Urinary bladder (tissue), 4 donors: Measurements from ENCODE around the gene BCAS3. TPM values are rescaled to one million over a fixed set of nuclear protein-coding genes. Genes with fewer than 3 reads are reported as not detected.

Source experiments
- DNase-seq: peaks from one replicate; pipeline ENCODE4 v3.0.0-alpha.2; 2015; ENCODE audit errors: extremely low spot score
- H3K27ac ChIP-seq: one replicate; pipeline ENCODE4 v1.5.1; 2013; ENCODE audit warnings: low read depth, mild to moderate bottlenecking, moderate library complexity
- H3K36me3 ChIP-seq: one replicate; pipeline ENCODE4 v1.6.1; 2013; ENCODE audit warnings: mild to moderate bottlenecking, moderate library complexity; ENCODE audit not compliant: insufficient read depth
- H3K4me1 ChIP-seq: one replicate; pipeline ENCODE4 v1.6.1; 2013; ENCODE audit warnings: mild to moderate bottlenecking, moderate library complexity; ENCODE audit not compliant: insufficient read depth
- H3K4me3 ChIP-seq: one replicate; pipeline ENCODE4 v1.5.1; 2013; ENCODE audit warnings: low read depth, low read length
- WGBS: extraction: QIAGEN DNeasy Blood & Tissue Kit; methylation state at CpG from one replicate; pipeline ENCODE4 v1.1.7; 2013; 5-methylcytosine and 5-hydroxymethylcytosine counted together
- polyA plus RNA-seq: library from polyadenylated mRNA; stranded (reverse); fragments of 200-250 nt; gene quantifications from one replicate; pipeline ENCODE4 v1.2.3, GENCODE V29; 2013
- total RNA-seq: library from RNA; depleted of rRNA; stranded (reverse); fragments of >200 nt; gene quantifications from one replicate; pipeline ENCODE4 v1.2.3, GENCODE V29; 2014
- donor health status: healthy with polysubstance abuse.
- donor health status: healthy.

The BCAS3 gene
- total and polyA plus RNA-seq, 2 donors: 17.6 to 72.4 TPM

- no peaks in the 10 kb centered on the region for H3K36me3 ChIP-seq
- peak overlapping the region; percentile 56 for H3K27ac ChIP-seq
- DNase-seq: no peak
- peaks cover 1% of the 10 kb centered on the region for H3K4me1 ChIP-seq
- H3K4me3 ChIP-seq: no peak overlapping the region
- WGBS: 89% methylated on average over 4 of the region's 4 CpGs
Measured at GRCh38 chr17:61217878-61218437, 540.3 kb downstream of the BCAS3 start.

GRCh38 chr17:61218438-61218837 is 540.8 kb downstream of the BCAS3 start:
- Histone ChIP-seq H3K4me1 (peaks cover 1% of the 10 kb centered on the region), H3K36me3 (no peaks in the 10 kb centered on the region), H3K27ac (no peak overlapping the region), H3K4me3 (no peak overlapping the region)
- WGBS: 96% methylated on average over 1 of the region's 1 CpG
- DNase-seq: no peak

DNA sequence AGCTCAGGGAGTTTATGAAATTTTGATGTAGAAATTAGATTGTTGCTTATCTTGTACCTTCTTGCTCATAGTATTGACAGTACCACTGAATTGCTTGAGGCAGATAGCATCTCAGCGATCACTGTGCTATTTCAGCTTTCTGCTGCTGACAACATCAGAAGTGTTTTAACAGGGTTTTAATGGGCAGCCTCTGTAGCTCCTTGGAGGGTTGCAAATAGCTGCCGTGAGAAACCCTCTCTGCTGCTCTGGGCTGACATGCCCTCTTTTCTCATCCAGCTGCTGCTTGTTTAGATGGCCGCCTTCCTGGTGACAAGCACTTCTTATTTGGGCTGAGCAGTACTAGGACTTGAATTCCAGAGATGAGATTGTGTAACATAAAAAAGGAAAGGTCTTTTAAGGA is 541.8 kb downstream of the BCAS3 start:
- 26% methylated on average over 3 of the region's 3 CpGs for WGBS

GRCh38 chr17:61221181-61221580 is 543.5 kb downstream of the BCAS3 start:
- no peak overlapping the region for H3K4me3 ChIP-seq
- 77% methylated on average over 1 of the region's 1 CpG for WGBS
- H3K27ac ChIP-seq: no peak overlapping the region

More for the DNA sequence above, 541.8 kb downstream of the BCAS3 start:
- no peaks in the 10 kb centered on the region for H3K36me3 ChIP-seq
- H3K4me1 ChIP-seq: peaks cover 1% of the 10 kb centered on the region
- no peak for DNase-seq
- no peak overlapping the region for H3K4me3 ChIP-seq
- no peak overlapping the region for H3K27ac ChIP-seq

GRCh38 chr17:61221597-61222471 is 544.2 kb downstream of the BCAS3 start:
- H3K4me3 ChIP-seq: no peak overlapping the region
- H3K27ac ChIP-seq: no peak overlapping the region
- no peaks in the 10 kb centered on the region for H3K36me3 ChIP-seq
- 91% methylated on average over 8 of the region's 8 CpGs for WGBS
- H3K4me1 ChIP-seq: peaks cover 1% of the 10 kb centered on the region
- no peak for DNase-seq

More at GRCh38 chr17:61221181-61221580, 543.5 kb downstream of the BCAS3 start:
- Histone ChIP-seq H3K4me1 (peaks cover 1% of the 10 kb centered on the region), H3K36me3 (no peaks in the 10 kb centered on the region)
- DNase-seq: no peak

DNA sequence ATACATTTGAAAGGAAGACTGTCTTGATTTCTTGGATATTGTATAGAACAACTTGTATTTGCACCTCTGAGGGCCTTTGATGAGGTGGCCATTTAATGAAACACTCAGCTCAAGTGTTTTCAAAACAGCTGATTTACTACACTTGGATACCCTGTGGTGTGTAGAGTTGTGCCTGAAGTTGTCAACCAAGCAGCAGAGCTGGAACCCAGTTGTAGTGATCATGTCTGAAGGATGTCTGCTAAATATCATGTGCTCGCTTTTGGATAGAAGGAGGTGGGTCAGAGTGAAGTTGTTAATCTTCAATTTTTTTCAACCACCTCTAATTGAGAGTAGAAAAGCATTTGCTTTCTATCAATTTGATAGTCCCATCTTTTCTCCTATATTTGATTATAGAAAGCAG is 546.1 kb downstream of the BCAS3 start:
- 97% methylated on average over 1 of the region's 1 CpG for WGBS
- Histone ChIP-seq H3K36me3 (no peaks in the 10 kb centered on the region), H3K4me1 (peaks cover 1% of the 10 kb centered on the region), H3K27ac (no peak overlapping the region), H3K4me3 (no peak overlapping the region)
- no peak for DNase-seq

DNA sequence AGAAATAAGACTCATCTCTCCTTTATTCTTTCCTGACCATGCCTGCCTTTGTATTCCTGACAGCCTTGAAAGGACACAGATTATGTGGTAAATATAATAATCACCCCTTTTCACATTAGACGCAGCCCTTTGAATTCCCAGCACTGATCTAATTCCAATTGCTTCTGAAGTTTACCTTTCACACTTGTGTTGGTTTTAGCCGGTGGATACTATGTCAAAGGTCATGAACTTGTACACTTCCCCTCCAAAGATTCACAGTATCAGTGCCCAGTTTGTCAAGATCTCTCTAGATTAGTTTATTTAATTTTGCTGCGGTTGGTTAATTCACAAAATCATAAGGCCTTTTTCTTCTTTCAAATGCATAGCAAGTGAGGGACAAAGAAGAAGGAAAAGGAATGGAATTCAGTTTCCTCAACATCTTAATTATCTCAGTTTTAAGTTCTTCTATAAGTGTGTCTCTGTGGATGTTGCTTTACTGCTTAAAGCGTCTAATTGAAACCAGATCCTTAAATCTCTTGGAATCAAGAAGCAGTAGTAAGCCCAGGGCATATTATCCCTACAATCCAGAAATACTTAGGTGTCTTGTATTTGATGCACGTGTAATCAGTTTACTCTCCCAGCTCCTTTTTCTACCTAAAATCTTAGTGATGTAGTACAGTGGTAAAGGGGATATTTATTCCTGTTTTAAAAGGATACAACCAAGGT is 547.7 kb downstream of the BCAS3 start:
- no peak for DNase-seq
- H3K4me1 ChIP-seq: no peaks in the 10 kb centered on the region
- no peaks in the 10 kb centered on the region for H3K36me3 ChIP-seq
- H3K4me3 ChIP-seq: no peak overlapping the region
- WGBS: 79% methylated on average over 5 of the region's 5 CpGs
- H3K27ac ChIP-seq: no peak overlapping the region

- no peak for DNase-seq
- Histone ChIP-seq H3K27ac (no peak overlapping the region), H3K36me3 (no peaks in the 10 kb centered on the region), H3K4me1 (no peaks in the 10 kb centered on the region), H3K4me3 (no peak overlapping the region)
Measured at GRCh38 chr17:61227866-61228265, 550.2 kb downstream of the BCAS3 start.

GRCh38 chr17:61230461-61230860 is 552.8 kb downstream of the BCAS3 start:
- H3K4me3 ChIP-seq: no peak overlapping the region
- no peak overlapping the region for H3K27ac ChIP-seq
- no peaks in the 10 kb centered on the region for H3K36me3 ChIP-seq
- WGBS: 98% methylated on average over 2 of the region's 2 CpGs
- no peaks in the 10 kb centered on the region for H3K4me1 ChIP-seq
- no peak for DNase-seq

GRCh38 chr17:61230972-61231820 is 553.5 kb downstream of the BCAS3 start:
- H3K27ac ChIP-seq: no peak overlapping the region
- 76% methylated on average over 4 of the region's 4 CpGs for WGBS
- H3K4me3 ChIP-seq: no peak overlapping the region
- no peaks in the 10 kb centered on the region for H3K4me1 ChIP-seq
- no peaks in the 10 kb centered on the region for H3K36me3 ChIP-seq
- DNase-seq: no peak

GRCh38 chr17:61232871-61233270 is 555.2 kb downstream of the BCAS3 start:
- DNase-seq: no peak

GRCh38 chr17:61233991-61234750 is 556.5 kb downstream of the BCAS3 start:
- Histone ChIP-seq H3K4me1 (no peaks in the 10 kb centered on the region), H3K4me3 (no peak overlapping the region), H3K27ac (no peak overlapping the region), H3K36me3 (no peaks in the 10 kb centered on the region)
- DNase-seq: no peak
- WGBS: 100% methylated on average over 1 of the region's 1 CpG

More at GRCh38 chr17:61232871-61233270, 555.2 kb downstream of the BCAS3 start:
- Histone ChIP-seq H3K4me3 (no peak overlapping the region), H3K27ac (no peak overlapping the region), H3K36me3 (no peaks in the 10 kb centered on the region), H3K4me1 (no peaks in the 10 kb centered on the region)
- WGBS: 86% methylated on average over 3 of the region's 3 CpGs
